GM12878 (cell line): ENCODE measurements around the gene TMEM131L. TPM values are rescaled to one million over a fixed set of nuclear protein-coding genes. Genes with fewer than 3 reads are reported as not detected.
A peak's percentile ranks its signal among the peaks of the same experiment; 100 is the strongest.

Experiments used
- ATAC-seq: fragments of 200-7000 bp; cut with Tn5 transposase; 3 replicates; pipeline ENCODE4 v1.9.1; 2020; ENCODE audit warnings: mild to moderate bottlenecking, moderate library complexity
- BruUV-seq: library from RNA; stranded (reverse); fragments of 400-500 nt; replicated peaks from 2 replicates; lab custom pipeline; 2021; lab: Mats Ljungman, UMichigan
- CTCF ChIA-PET: fragments of 300-600 bp; sonication (Branson Sonifier 250); formaldehyde crosslinking; extraction: SDS; loops from one replicate; lab custom pipeline; 2021; ENCODE audit warnings: inconsistent platforms; lab: Yijun Ruan, JAX
- POLR2A ChIA-PET: fragments of 350-600 bp; formaldehyde crosslinking; extraction: SDS; loops from one replicate; lab custom pipeline; 2021; ENCODE audit warnings: inconsistent platforms; lab: Charles Lee
- RAD21 ChIA-PET: fragments of 300-600 bp; sonication (Branson Sonifier 250); formaldehyde crosslinking; loops from one replicate; lab custom pipeline; 2023; ENCODE audit warnings: antibody characterized with exemption; ENCODE audit not compliant: unreplicated experiment; lab: Charles Lee
- SMC1A ChIA-PET: fragments of 300-600 bp; sonication (Branson Sonifier 250); formaldehyde crosslinking; loops from one replicate; lab custom pipeline; 2023; ENCODE audit not compliant: unreplicated experiment, uncharacterized antibody; lab: Charles Lee
- DNase-seq: peaks from one replicate; pipeline ENCODE4 v3.0.0-alpha.2; 2011; ENCODE audit warnings: low read depth, low spot score
- FAIRE-seq: peaks from 3 replicates; lab custom pipeline; 2011; peaks lifted over from hg19 to GRCh38; lab: Jason Lieb, UNC
- H2AFZ ChIP-seq: 2 replicates; pipeline ENCODE4 v1.6.0; 2011; ENCODE audit warnings: low read depth, low read length, control low read depth; ENCODE audit not compliant: control insufficient read depth
- H3K27ac ChIP-seq: 2 replicates; pipeline ENCODE4 v1.5.1; 2011; ENCODE audit warnings: control low read depth; ENCODE audit not compliant: control insufficient read depth, insufficient read depth
- H3K27me3 ChIP-seq, 2 experiments: replicated peaks in 1 of 2; 2 replicates each; pipeline versions ENCODE4 v1.6.0 to v1.6.1; 2011; ENCODE audit warnings: low read length in 1 of 2; ENCODE audit not compliant: control insufficient read depth in 2 of 2, insufficient read depth in 2 of 2
- H3K36me3 ChIP-seq, 2 experiments: 2 replicates each; pipeline ENCODE4 v1.5.1; 2011; ENCODE audit warnings: low read length in 1 of 2; ENCODE audit not compliant: control insufficient read depth in 2 of 2, insufficient read depth in 2 of 2
- H3K4me1 ChIP-seq: 2 replicates; pipeline ENCODE4 v1.6.1; 2011; ENCODE audit warnings: mild to moderate bottlenecking, low read length, moderate library complexity, mixed read lengths; ENCODE audit not compliant: control insufficient read depth, insufficient read depth
- H3K4me2 ChIP-seq: 2 replicates; pipeline ENCODE4 v1.6.0; 2011; ENCODE audit warnings: control low read depth; ENCODE audit not compliant: control insufficient read depth, insufficient read depth
- H3K4me3 ChIP-seq: fragments of 200-600 bp; sonication (generic); 2 replicates; pipeline ENCODE4 v1.5.1; 2016
- H3K79me2 ChIP-seq: 2 replicates; pipeline ENCODE4 v1.6.0; 2011; ENCODE audit warnings: low read length; ENCODE audit not compliant: control insufficient read depth, insufficient read depth
- H3K9ac ChIP-seq: 2 replicates; pipeline ENCODE4 v1.8.0; 2011; ENCODE audit warnings: low read length, control low read depth, mixed read lengths; ENCODE audit not compliant: control insufficient read depth, insufficient read depth
- H3K9me3 ChIP-seq: replicated peaks from 3 replicates; pipeline ENCODE4 v1.5.1; 2011; ENCODE audit warnings: mild to moderate bottlenecking, low read length; ENCODE audit not compliant: control insufficient read depth, insufficient read depth
- H4K20me1 ChIP-seq: 2 replicates; pipeline ENCODE4 v1.6.0; 2011; ENCODE audit not compliant: control insufficient read depth, insufficient read depth
- CREM ChIP-seq: IDR thresholded peaks from 2 replicates; pipeline ENCODE4 v1.6.1; 2014; ENCODE audit warnings: antibody characterized with exemption, low read depth
- FOXM1 ChIP-seq: IDR thresholded peaks from 2 replicates; pipeline ENCODE4 v1.6.1; 2012; ENCODE audit warnings: low read depth, mild to moderate bottlenecking, inconsistent platforms, low read length, moderate library complexity
- GABPA ChIP-seq: IDR thresholded peaks from 2 replicates; pipeline ENCODE4 v1.6.1; 2014; ENCODE audit warnings: antibody characterized with exemption, low read depth, mild to moderate bottlenecking, inconsistent platforms
- HDGF ChIP-seq: fragments of 450-650 bp; IDR thresholded peaks from 2 replicates; pipeline ENCODE4 v1.6.1; 2016; ENCODE audit warnings: antibody characterized with exemption
- KLF5 ChIP-seq: fragments of 450-650 bp; IDR thresholded peaks from 2 replicates; pipeline ENCODE4 v1.6.1; 2014; ENCODE audit warnings: mild to moderate bottlenecking; ENCODE audit not compliant: partially characterized antibody
- NR2C2 ChIP-seq: IDR thresholded peaks from 2 replicates; pipeline ENCODE4 v1.6.1; 2011; ENCODE audit warnings: borderline replicate concordance, low read depth; ENCODE audit not compliant: control insufficient read depth, insufficient read length
- PRDM15 ChIP-seq: fragments of 450-650 bp; formaldehyde crosslinking; IDR thresholded peaks from 2 replicates; pipeline ENCODE4 v1.4.0; 2020; ENCODE audit warnings: mild to moderate bottlenecking, moderate library complexity
- RB1 ChIP-seq: fragments of 450-650 bp; formaldehyde crosslinking; IDR thresholded peaks from 2 replicates; pipeline ENCODE4 v1.6.1; 2017; ENCODE audit warnings: mild to moderate bottlenecking, borderline replicate concordance
- SPI1 ChIP-seq: IDR thresholded peaks from 2 replicates; pipeline ENCODE4 v1.6.1; 2011; ENCODE audit warnings: low read depth, mild to moderate bottlenecking, low read length, moderate library complexity, borderline replicate concordance; ENCODE audit not compliant: insufficient read depth
- SUPT20H ChIP-seq: IDR thresholded peaks from 2 replicates; pipeline ENCODE4 v1.6.1; 2011; ENCODE audit warnings: low read depth, mild to moderate bottlenecking, low read length, moderate library complexity, borderline replicate concordance; ENCODE audit not compliant: control insufficient read depth
- TCF7 ChIP-seq: IDR thresholded peaks from 2 replicates; pipeline ENCODE4 v1.6.1; 2014; ENCODE audit warnings: antibody characterized with exemption, borderline replicate concordance
- WGBS: methylation state at CpG from one replicate; pipeline ENCODE4 v1.1.6; 2016; ENCODE audit warnings: low lambda C conversion rate; ENCODE audit not compliant: insufficient replicate concordance, insufficient coverage; ENCODE audit errors: missing lambda C conversion rate; 5-methylcytosine and 5-hydroxymethylcytosine counted together
- in situ Hi-C: fragments of 300-500 bp; cut with MboI; formaldehyde crosslinking; loops from 9 replicates; pipeline ENCODE4 v1.14.3; 2018; ENCODE audit warnings: mixed read lengths
- intact Hi-C: fragments of 100-400 bp; cut with micrococcal nuclease; formaldehyde crosslinking; loops from one replicate; pipeline ENCODE4 v1.14.2; 2022; ENCODE audit not compliant: unreplicated experiment
- polyA plus RNA-seq, 11 experiments: library from polyadenylated mRNA; depleted of rRNA in 4 of 11; unstranded in 6 of 11; stranded (reverse) in 5 of 11; fragments of >200 nt; fragmentation: Nextera tagmentation in 4 of 11; fragmentation: Illumina TruSeq in 1 of 11; extraction: Ambion mirVana in 4 of 11; extraction: Trizol in 1 of 11; gene quantifications; 1 replicate in 1 of 11; 2 replicates in 10 of 11; pipeline versions ENCODE4 v1.2.1 to v1.2.3, GENCODE V29; 2011 to 2016; ENCODE audit warnings: inconsistent platforms in 2 of 11, missing spikeins in 2 of 11, low read depth in 1 of 11
- total RNA-seq, 4 experiments: library from RNA; depleted of rRNA in 3 of 4; stranded (reverse); fragments of >200 nt in 3 of 4; fragmentation: Illumina TruSeq in 1 of 4; extraction: Trizol in 1 of 4; gene quantifications; 2 replicates each; pipeline versions ENCODE4 v1.2.1 to v1.2.3, GENCODE V29; 2013 to 2021

Gene TMEM131L
- total and polyA plus RNA-seq, 10 of the 15 experiments (the other 5 are each of a cell fraction or from before 2014, with no cell fraction given): 8.5 to 101 (median 74.4) TPM

GRCh38 chr4:153579872-153580271, 113.7 kb downstream of the TMEM131L start:
- WGBS: 11% methylated on average over 1 of the region's 1 CpG
- peaks cover 12 to 26% of the 10 kb centered on the region in 2 experiments for H3K36me3 ChIP-seq
- RAD21 ChIA-PET: interaction anchor here (0.7 to 1.2 kb wide), 3 partner anchors 93 to 124 kb away, joined by 3 to 4 read pairs (median 3); no protein-coding TSS in a partner anchor
- peaks cover 13% of the 10 kb centered on the region; the same call in 1 of the 2 replicates for H4K20me1 ChIP-seq
- POLR2A ChIA-PET: no interaction called here
- H3K9me3 ChIP-seq: no peaks in the 10 kb centered on the region; the same call in 1 of the 3 replicates
- H3K27ac ChIP-seq: no peak overlapping the region
- intact Hi-C loops: no loop called here
- DNase-seq (no peak), ATAC-seq (peak; percentile 63), FAIRE-seq (no peak)
- SMC1A ChIA-PET: interaction anchor here (0.6 to 1.1 kb wide), 2 partner anchors 147 to 234 kb away, joined by 3 to 6 read pairs; no protein-coding TSS in a partner anchor
- peaks cover 15% of the 10 kb centered on the region for H3K4me1 ChIP-seq
- BruUV-seq: no TSS peak
- no peak overlapping the region for H2AFZ ChIP-seq
- H3K27me3 ChIP-seq: no peaks in the 10 kb centered on the region
- in situ Hi-C loops: no loop called here
- H3K9ac ChIP-seq: no peak overlapping the region
- no peak for TF ChIP-seq CREM
- peak; percentile 68; the same call in 1 of the 2 replicates for TF ChIP-seq SPI1
- TF ChIP-seq, all 136 proteins: peak for 1
- CTCF ChIA-PET: interaction anchor here (1.0 to 1.4 kb wide), 2 partner anchors 63 to 238 kb away, joined by 5 read pairs; no protein-coding TSS in a partner anchor
- no peak overlapping the region for H3K4me2 ChIP-seq
- peaks cover 38% of the 10 kb centered on the region for H3K79me2 ChIP-seq
- no peak overlapping the region for H3K4me3 ChIP-seq

GRCh38 chr4:153582954-153583702, 117.0 kb downstream of the TMEM131L start:
- Histone ChIP-seq H3K27me3 (no peaks in the 10 kb centered on the region), H4K20me1 (peaks cover 3% of the 10 kb centered on the region; the same call in 1 of the 2 replicates), H3K9ac (no peak overlapping the region), H3K9me3 (no peaks in the 10 kb centered on the region; the same call in 2 of the 3 replicates), H3K36me3 (peaks cover 8 to 33% of the 10 kb centered on the region in 2 experiments), H2AFZ (no peak overlapping the region), H3K4me3 (no peak overlapping the region), H3K27ac (no peak overlapping the region), H3K4me2 (no peak overlapping the region), H3K79me2 (peaks cover 10% of the 10 kb centered on the region), H3K4me1 (peaks cover 10% of the 10 kb centered on the region; the same call in 1 of the 2 replicates)
- in situ Hi-C loops: no loop called here
- FAIRE-seq (no peak), DNase-seq (no peak), ATAC-seq (no peak)
- ChIA-PET SMC1A (interaction anchor here (1.2 to 2.9 kb wide), 7 partner anchors 9 to 236 kb away, joined by 4 to 9 read pairs (median 5); partner anchors contain the start of gene TMEM131L), POLR2A (interaction anchor here (1.2 to 1.3 kb wide), 2 partner anchors 9 kb away, joined by 3 to 8 read pairs; no protein-coding TSS in a partner anchor), CTCF (interaction anchor here (1.0 to 1.9 kb wide), 2 partner anchors 10 to 115 kb away, joined by 3 to 5 read pairs; no protein-coding TSS in a partner anchor), RAD21 (interaction anchor here (1.2 to 1.8 kb wide), 3 partner anchors 9 to 60 kb away, joined by 3 to 6 read pairs (median 3); no protein-coding TSS in a partner anchor)
- BruUV-seq: no TSS peak
- intact Hi-C loops: no loop called here
- WGBS: 74% methylated on average over 2 of the region's 2 CpGs
- no peak for TF ChIP-seq SUPT20H
- TF ChIP-seq TCF7: no peak
- no peak for TF ChIP-seq KLF5
- TF ChIP-seq HDGF: no peak
- no peak for TF ChIP-seq RB1
- TF ChIP-seq FOXM1: no peak
- no peak for TF ChIP-seq GABPA
- TF ChIP-seq PRDM15 (CRISPR knock-in tag): no peak
- TF ChIP-seq NR2C2: no peak
